ENCODE results near the gene CLIC3.

Gene CLIC3

GRCh38 chr9:136949239-136949816, 47.0 kb downstream of the CLIC3 start:
- H3K4me3 ChIP-seq (ENCODE audit: low read length) = peak overlapping the region; percentile 69
- no peak for DNase-seq (ENCODE audit: low read depth, low spot score)

DNA sequence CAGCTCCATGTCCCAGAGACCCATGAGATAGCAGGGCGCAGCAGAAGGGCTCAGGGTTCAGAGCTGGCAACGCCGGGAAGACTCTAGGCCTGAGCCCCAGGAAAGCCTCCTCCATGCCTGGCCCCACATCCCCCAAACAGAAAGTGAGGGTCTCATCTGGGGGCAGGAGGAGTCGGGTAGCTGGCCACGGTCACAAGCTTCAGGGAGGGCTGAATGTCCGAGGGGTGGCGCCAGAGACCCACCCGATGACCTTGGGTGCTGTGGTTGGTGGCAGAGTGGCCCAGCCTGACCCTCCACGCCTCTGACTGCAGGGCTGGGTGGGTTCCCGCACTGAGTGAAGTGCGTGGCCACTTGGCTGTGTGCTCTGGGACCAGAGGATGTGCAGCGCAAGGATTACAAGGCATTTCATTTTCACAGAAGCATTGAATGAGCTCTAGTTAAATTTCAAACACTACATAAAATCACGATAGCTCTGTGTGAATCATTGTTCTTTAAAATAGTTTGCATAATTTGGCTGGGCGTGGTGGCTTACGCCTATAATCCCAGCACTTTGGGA, 48.3 kb downstream of the CLIC3 start:
- DNase-seq (ENCODE audit: low read depth, low spot score) = no peak
- H3K4me3 ChIP-seq (ENCODE audit: low read length) = no peak overlapping the region

GRCh38 chr9:136947028-136947891, 49.1 kb downstream of the CLIC3 start:
- DNase-seq (ENCODE audit: low read depth, low spot score) = no peak

GRCh38 chr9:136946228-136947027, 49.9 kb downstream of the CLIC3 start:
- no peak for DNase-seq (ENCODE audit: low read depth, low spot score)
- H3K4me3 ChIP-seq (ENCODE audit: low read length) = no peak overlapping the region

More at GRCh38 chr9:136947028-136947891, 49.1 kb downstream of the CLIC3 start:
- H3K4me3 ChIP-seq (ENCODE audit: low read length) = no peak overlapping the region

DNA sequence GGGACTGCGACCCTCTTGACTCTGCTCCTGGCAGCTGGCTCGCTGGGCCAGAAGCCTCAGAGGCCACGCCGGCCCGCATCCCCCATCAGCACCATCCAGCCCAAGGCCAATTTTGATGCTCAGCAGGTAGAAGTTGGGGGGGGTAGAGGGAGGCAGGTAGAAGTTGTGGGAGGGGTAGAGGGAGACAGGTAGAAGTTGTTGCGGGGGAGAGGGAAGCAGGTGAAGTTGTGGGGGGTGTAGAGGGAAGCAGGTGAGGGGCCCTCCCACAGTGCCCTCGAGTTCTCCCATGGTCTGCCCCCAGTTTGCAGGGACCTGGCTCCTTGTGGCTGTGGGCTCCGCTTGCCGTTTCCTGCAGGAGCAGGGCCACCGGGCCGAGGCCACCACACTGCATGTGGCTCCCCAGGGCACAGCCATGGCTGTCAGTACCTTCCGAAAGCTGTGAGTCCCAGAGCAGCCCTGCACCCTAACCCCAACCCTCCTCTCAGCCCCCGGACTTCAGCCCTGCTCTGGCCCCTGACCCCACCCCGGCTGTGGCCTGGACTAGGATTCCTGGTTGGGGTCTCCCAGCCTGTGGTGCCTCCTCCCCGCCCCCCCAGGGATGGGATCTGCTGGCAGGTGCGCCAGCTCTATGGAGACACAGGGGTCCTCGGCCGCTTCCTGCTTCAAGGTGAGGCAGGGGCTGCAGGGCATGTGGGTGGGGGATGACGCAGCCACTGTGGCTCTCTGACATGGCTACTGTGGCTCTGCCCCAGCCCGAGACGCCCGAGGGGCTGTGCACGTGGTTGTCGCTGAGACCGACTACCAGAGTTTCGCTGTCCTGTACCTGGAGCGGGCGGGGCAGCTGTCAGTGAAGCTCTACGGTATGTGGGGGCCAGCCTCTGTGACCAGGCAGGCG, 50.8 kb downstream of the CLIC3 start:
- H3K4me3 ChIP-seq (ENCODE audit: low read length) = no peak overlapping the region
- DNase-seq (ENCODE audit: low read depth, low spot score) = no peak
